Natural killer cell (primary cell): ENCODE results near the gene F11. TPM values are rescaled to one million over a fixed set of nuclear protein-coding genes. Genes with fewer than 3 reads are reported as not detected.
"Not testable (repeated sequence)": the region's sequence is repeated elsewhere in the genome, so short reads cannot be mapped to it uniquely, and the experiment has no call there.

Source experiments
- ATAC-seq, 3 donors: fragments of 150-1000 bp in 2 of 3; fragments of 200-7000 bp in 1 of 3; cut with Tn5 transposase; 1 replicate in 1 of 3; 2 replicates in 2 of 3; pipeline ENCODE4 v1.10.0; 2021; ENCODE audit warnings: mild to moderate bottlenecking in 2 of 3, moderate library complexity in 2 of 3
- DNase-seq, 2 donors: peaks; one replicate each; pipeline versions ENCODE4 v3.0.0 to v3.0.0-alpha.2; 2013 to 2021; ENCODE audit warnings: mixed read lengths in 1 of 2
- H3K27ac ChIP-seq: one replicate; pipeline ENCODE4 v1.5.1; 2013; ENCODE audit warnings: mild to moderate bottlenecking, low read length
- H3K27me3 ChIP-seq: one replicate; pipeline ENCODE4 v1.6.1; 2013; ENCODE audit warnings: low read length; ENCODE audit not compliant: control insufficient read depth, insufficient read depth
- H3K36me3 ChIP-seq: one replicate; pipeline ENCODE4 v1.6.1; 2013; ENCODE audit warnings: low read length; ENCODE audit not compliant: control insufficient read depth, insufficient read depth
- H3K4me1 ChIP-seq: one replicate; pipeline ENCODE4 v1.6.1; 2013; ENCODE audit warnings: low read length; ENCODE audit not compliant: control insufficient read depth, insufficient read depth
- H3K4me3 ChIP-seq: one replicate; pipeline ENCODE4 v1.5.1; 2013; ENCODE audit warnings: low read length
- H3K9me3 ChIP-seq: one replicate; pipeline ENCODE4 v1.6.1; 2013; ENCODE audit warnings: low read length; ENCODE audit not compliant: control insufficient read depth, insufficient read depth
- H3K27ac Mint-ChIP-seq, 2 donors: one replicate each; pipeline ENCODE4 v1.8.0; 2022; ENCODE audit warnings: mild to moderate bottlenecking in 2 of 2, mixed read lengths in 2 of 2, moderate library complexity in 1 of 2
- H3K27me3 Mint-ChIP-seq, 2 donors: one replicate each; pipeline ENCODE4 v1.8.0; 2022; ENCODE audit warnings: low read depth in 2 of 2, mixed read lengths in 2 of 2
- H3K36me3 Mint-ChIP-seq: one replicate; pipeline ENCODE4 v1.8.0; 2022; ENCODE audit warnings: mixed read lengths
- H3K4me1 Mint-ChIP-seq, 2 donors: one replicate each; pipeline ENCODE4 v1.8.0; 2022; ENCODE audit warnings: mixed read lengths in 2 of 2
- H3K4me3 Mint-ChIP-seq: one replicate; pipeline ENCODE4 v1.8.0; 2022; ENCODE audit warnings: mild to moderate bottlenecking, moderate library complexity, mixed read lengths
- H3K9me3 Mint-ChIP-seq, 2 donors: one replicate each; pipeline ENCODE4 v1.8.0; 2022; ENCODE audit warnings: mixed read lengths in 2 of 2
- WGBS: methylation state at CpG from one replicate; pipeline ENCODE4 v1.1.7; 2013; ENCODE audit warnings: missing lambda C conversion rate; ENCODE audit not compliant: insufficient coverage; 5-methylcytosine and 5-hydroxymethylcytosine counted together
- intact Hi-C: fragments of 100-400 bp; cut with micrococcal nuclease; formaldehyde crosslinking; loops from one replicate; pipeline ENCODE4 v1.14.2; 2022
- total RNA-seq, 4 donors: library from RNA; stranded (reverse); fragments of 120-200 nt in 1 of 4; gene quantifications; one replicate each; pipeline versions ENCODE4 v1.2.3 to v1.2.4, GENCODE V29; 2013 to 2022
- TF ChIP-seq, protein P1 (sequence below): fragments of 200-600 bp; IDR thresholded peaks from one replicate; pipeline ENCODE4 v1.8.0; 2022; ENCODE audit warnings: antibody characterized with exemption

F11 gene
- total RNA-seq, 3 donors from 2014 or later (not counting 1 experiment from before 2014, with no cell fraction given) = 0.68 to 1.1 TPM; not detected in 1

DNA sequence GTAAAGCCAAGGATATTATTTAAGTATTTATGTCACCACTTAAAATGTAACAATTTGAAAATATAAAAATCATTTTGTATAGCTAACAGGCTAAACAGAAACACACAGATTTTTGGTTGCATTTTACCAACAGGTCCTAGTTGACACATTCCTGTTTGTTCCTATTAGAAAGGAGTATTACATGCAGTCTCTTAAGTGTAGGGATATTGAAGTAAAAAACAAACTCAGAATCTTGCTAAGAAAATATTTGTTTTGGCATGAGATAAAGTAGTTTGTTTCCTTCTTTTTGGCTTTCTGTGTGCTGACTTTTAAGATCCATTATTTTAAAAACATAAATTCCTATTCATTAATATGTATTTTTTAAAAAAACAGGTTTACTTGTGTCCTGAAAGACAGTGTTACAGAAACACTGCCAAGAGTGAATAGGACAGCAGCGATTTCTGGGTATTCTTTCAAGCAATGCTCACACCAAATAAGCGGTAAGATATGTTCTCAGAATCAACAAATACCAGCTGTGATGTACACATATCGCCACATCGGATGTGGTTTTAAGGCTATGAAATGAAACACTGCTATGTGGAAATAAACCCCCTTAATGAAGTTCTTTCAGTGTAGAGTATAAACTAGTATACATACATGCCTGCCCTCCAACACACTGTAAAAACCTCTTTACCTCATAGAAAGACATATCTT lies 6.9 kb downstream of the F11 start:
- Histone ChIP-seq H3K36me3 (no peaks in the 10 kb centered on the region), H3K9me3 (no peaks in the 10 kb centered on the region), H3K27me3 (peaks cover 9% of the 10 kb centered on the region), H3K4me3 (no peak overlapping the region), H3K4me1 (no peaks in the 10 kb centered on the region), H3K27ac (no peak overlapping the region)
- Mint-ChIP-seq H3K27me3 (peaks cover 3 to 14% of the 10 kb centered on the region in 2 donors), H3K4me3 (no peak overlapping the region), H3K4me1 (no peaks in the 10 kb centered on the region), H3K9me3 (no peaks in the 10 kb centered on the region), H3K27ac (no peak overlapping the region), H3K36me3 (no peaks in the 10 kb centered on the region)
- DNase-seq = no peak
- TF ChIP-seq, protein P1, sequence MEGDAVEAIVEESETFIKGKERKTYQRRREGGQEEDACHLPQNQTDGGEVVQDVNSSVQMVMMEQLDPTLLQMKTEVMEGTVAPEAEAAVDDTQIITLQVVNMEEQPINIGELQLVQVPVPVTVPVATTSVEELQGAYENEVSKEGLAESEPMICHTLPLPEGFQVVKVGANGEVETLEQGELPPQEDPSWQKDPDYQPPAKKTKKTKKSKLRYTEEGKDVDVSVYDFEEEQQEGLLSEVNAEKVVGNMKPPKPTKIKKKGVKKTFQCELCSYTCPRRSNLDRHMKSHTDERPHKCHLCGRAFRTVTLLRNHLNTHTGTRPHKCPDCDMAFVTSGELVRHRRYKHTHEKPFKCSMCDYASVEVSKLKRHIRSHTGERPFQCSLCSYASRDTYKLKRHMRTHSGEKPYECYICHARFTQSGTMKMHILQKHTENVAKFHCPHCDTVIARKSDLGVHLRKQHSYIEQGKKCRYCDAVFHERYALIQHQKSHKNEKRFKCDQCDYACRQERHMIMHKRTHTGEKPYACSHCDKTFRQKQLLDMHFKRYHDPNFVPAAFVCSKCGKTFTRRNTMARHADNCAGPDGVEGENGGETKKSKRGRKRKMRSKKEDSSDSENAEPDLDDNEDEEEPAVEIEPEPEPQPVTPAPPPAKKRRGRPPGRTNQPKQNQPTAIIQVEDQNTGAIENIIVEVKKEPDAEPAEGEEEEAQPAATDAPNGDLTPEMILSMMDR = no peak
- 97% methylated on average over 4 of the region's 4 CpGs for WGBS
- ATAC-seq = no peak
- intact Hi-C loops = no loop called here

DNA sequence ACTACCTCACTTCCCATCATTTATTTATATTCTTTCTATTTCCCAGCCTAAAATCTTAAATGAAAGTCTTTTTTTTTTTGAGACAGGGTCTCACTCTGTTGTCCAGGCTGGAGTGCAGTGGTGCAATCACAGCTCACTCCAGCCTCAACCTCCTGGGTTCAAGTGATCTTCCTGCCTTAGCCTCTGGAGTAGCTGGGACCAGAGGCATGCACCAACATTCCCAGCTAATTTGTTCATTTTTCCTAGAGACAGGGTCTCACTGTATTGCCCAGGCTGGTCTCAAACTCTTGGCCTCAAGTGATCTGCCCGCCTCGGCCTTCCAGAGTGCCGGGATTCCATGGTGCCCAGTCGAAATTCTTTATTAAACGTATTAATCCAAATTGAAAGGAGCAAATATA lies 7.4 kb downstream of the F11 start:
- H3K27ac ChIP-seq, H3K4me1 Mint-ChIP-seq, H3K4me3 Mint-ChIP-seq, intact Hi-C loops, H3K36me3 ChIP-seq, H3K9me3 Mint-ChIP-seq, H3K36me3 Mint-ChIP-seq, H3K27me3 ChIP-seq, H3K27ac Mint-ChIP-seq, H3K4me3 ChIP-seq, H3K9me3 ChIP-seq, H3K27me3 Mint-ChIP-seq, DNase-seq, ATAC-seq, H3K4me1 ChIP-seq: not testable (repeated sequence)
- 96% methylated on average over 5 of the region's 5 CpGs for WGBS

DNA sequence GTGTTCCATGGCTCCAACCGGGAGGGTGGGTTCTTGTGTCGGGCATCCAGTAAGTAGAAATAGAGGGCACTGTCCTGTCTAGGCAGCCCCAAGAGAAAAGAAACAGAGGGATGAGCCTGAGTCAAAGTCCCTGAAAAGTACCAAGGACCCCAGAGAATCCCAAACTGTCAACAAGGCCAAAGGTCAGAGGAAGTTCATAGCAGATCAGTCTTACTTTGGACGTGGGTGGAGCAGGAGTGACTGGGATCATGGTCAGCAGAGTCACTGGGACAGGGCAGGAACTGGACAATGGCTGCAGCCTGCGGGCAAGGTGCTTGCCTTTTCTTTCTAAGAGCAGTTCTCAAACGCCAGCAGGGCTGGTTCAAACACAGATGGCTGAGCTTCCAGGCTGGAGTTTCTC lies 17.3 kb downstream of the F11 start:
- no peak overlapping the region for H3K4me3 ChIP-seq
- intact Hi-C loops = no loop called here
- ATAC-seq (no peak), DNase-seq (no peak)
- Mint-ChIP-seq H3K4me1 (no peaks in the 10 kb centered on the region), H3K27ac (no peak overlapping the region), H3K9me3 (no peaks in the 10 kb centered on the region), H3K36me3 (no peaks in the 10 kb centered on the region), H3K4me3 (no peak overlapping the region), H3K27me3 (peaks cover 2 to 5% of the 10 kb centered on the region in 2 donors)
- H3K9me3 ChIP-seq = no peaks in the 10 kb centered on the region
- H3K27me3 ChIP-seq = no peaks in the 10 kb centered on the region
- no peaks in the 10 kb centered on the region for H3K4me1 ChIP-seq
- TF ChIP-seq, protein P1 = no peak
- no peaks in the 10 kb centered on the region for H3K36me3 ChIP-seq
- H3K27ac ChIP-seq = no peak overlapping the region
- WGBS = 78% methylated on average over 5 of the region's 5 CpGs

DNA sequence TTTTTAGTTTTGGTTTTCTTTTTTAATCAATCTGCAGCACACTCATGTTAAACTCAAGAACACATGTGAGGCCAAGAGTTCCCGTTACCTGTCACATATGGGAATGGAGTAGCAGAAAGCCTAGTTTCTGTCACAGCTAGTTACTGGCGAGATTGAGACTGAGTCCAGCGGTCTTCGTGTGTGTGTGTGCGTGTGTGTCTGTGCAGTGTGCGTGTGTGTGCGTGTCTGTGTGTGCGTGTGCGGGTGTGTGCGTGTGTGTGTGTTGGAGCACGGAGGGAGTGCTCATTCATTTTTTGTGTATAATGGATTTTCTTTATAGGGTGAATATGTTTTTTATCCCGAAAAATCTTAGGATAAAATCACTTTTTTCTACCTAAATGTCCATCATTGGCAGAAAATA lies 19.2 kb downstream of the F11 start:
- no peaks in the 10 kb centered on the region for H3K36me3 ChIP-seq
- TF ChIP-seq, protein P1 = no peak
- intact Hi-C loops = no loop called here
- H3K27me3 Mint-ChIP-seq = peaks cover 0 to 7% of the 10 kb centered on the region in 2 donors
- no peaks in the 10 kb centered on the region for H3K4me1 ChIP-seq
- DNase-seq = no peak
- ATAC-seq = no peak
- no peaks in the 10 kb centered on the region for H3K4me1 Mint-ChIP-seq
- no peak overlapping the region for H3K4me3 Mint-ChIP-seq
- H3K36me3 Mint-ChIP-seq = no peaks in the 10 kb centered on the region
- no peaks in the 10 kb centered on the region for H3K9me3 Mint-ChIP-seq
- WGBS = 96% methylated on average over 9 of the region's 12 CpGs
- H3K27ac ChIP-seq = no peak overlapping the region
- H3K27ac Mint-ChIP-seq = no peak overlapping the region
- H3K27me3 ChIP-seq = no peaks in the 10 kb centered on the region
- no peaks in the 10 kb centered on the region for H3K9me3 ChIP-seq
- H3K4me3 ChIP-seq = no peak overlapping the region
